Spleen (tissue), 11 donors: ENCODE measurements around the gene THRA. TPM values are rescaled to one million over a fixed set of nuclear protein-coding genes. Genes with fewer than 3 reads are reported as not detected.

Source experiments
- DNase-seq: peaks from one replicate; pipeline ENCODE4 v3.0.0-alpha.2; 2020
- H3K27ac ChIP-seq, 8 donors: fragments of 200-600 bp; sonication (generic) in 7 of 8; 1 replicate in 4 of 8; 2 replicates in 4 of 8; pipeline versions ENCODE4 v1.5.0 to v1.8.0; 2016 to 2021; ENCODE audit warnings: inconsistent platforms in 4 of 8, mild to moderate bottlenecking in 4 of 8, moderate library complexity in 1 of 8
- H3K27me3 ChIP-seq, 7 donors: fragments of 200-600 bp; sonication (generic) in 6 of 7; replicated peaks in 1 of 7; 1 replicate in 4 of 7; 2 replicates in 3 of 7; pipeline versions ENCODE4 v1.5.0 to v1.8.0; 2016 to 2021; ENCODE audit warnings: inconsistent platforms in 3 of 7, mild to moderate bottlenecking in 1 of 7
- H3K36me3 ChIP-seq, 6 donors: fragments of 200-600 bp; sonication (generic) in 5 of 6; 1 replicate in 4 of 6; 2 replicates in 2 of 6; pipeline versions ENCODE4 v1.5.0 to v1.8.0; 2016 to 2021; ENCODE audit warnings: inconsistent platforms in 2 of 6
- H3K4me1 ChIP-seq, 6 donors: fragments of 200-600 bp; sonication (generic) in 5 of 6; 1 replicate in 3 of 6; 2 replicates in 3 of 6; pipeline versions ENCODE4 v1.5.0 to v1.8.0; 2016 to 2021; ENCODE audit warnings: inconsistent platforms in 3 of 6
- H3K4me3 ChIP-seq, 8 donors: fragments of 200-600 bp; sonication (generic) in 7 of 8; 1 replicate in 4 of 8; 2 replicates in 4 of 8; pipeline versions ENCODE4 v1.5.0 to v1.8.0; 2016 to 2021; ENCODE audit warnings: inconsistent platforms in 4 of 8, mild to moderate bottlenecking in 4 of 8, moderate library complexity in 2 of 8
- H3K9me3 ChIP-seq, 8 donors: fragments of 200-600 bp; sonication (generic) in 7 of 8; 1 replicate in 4 of 8; 2 replicates in 4 of 8; pipeline versions ENCODE4 v1.5.0 to v1.8.0; 2016 to 2021; ENCODE audit warnings: inconsistent platforms in 4 of 8
- POLR2A ChIP-seq, 3 donors: fragments of 450-650 bp; IDR thresholded peaks; one replicate each; pipeline ENCODE4 v1.5.1; 2017; ENCODE audit warnings: antibody characterized with exemption in 3 of 3, mild to moderate bottlenecking in 1 of 3
- POLR2AphosphoS5 ChIP-seq, 3 donors: sonication (generic); formaldehyde crosslinking; IDR thresholded peaks; one replicate each; pipeline ENCODE4 v1.5.1; 2017; ENCODE audit warnings: antibody characterized with exemption in 3 of 3
- WGBS, 5 donors: extraction: QIAGEN DNeasy Blood & Tissue Kit in 3 of 5; methylation state at CpG; one replicate each; pipeline versions ENCODE4 v1.1.5 to v1.1.7; 2013 to 2018; 5-methylcytosine and 5-hydroxymethylcytosine counted together
- intact Hi-C: fragments of 100-400 bp; cut with DNase I; formaldehyde crosslinking; loops from one replicate; pipeline ENCODE4 v1.15.0; 2023; ENCODE audit warnings: low total_unique reads
- polyA plus RNA-seq, 3 donors: library from polyadenylated mRNA; stranded (reverse); fragments of 200-250 nt; gene quantifications; one replicate each; pipeline ENCODE4 v1.2.1, GENCODE V29; 2013
- total RNA-seq, 7 donors: library from RNA; depleted of rRNA in 3 of 7; stranded (reverse); fragments of >200 nt in 3 of 7; fragmentation: NEBNext Ultra II Directional in 4 of 7; extraction: Animal tissue kit (Norgen Biotek cat#: 25700) in 4 of 7; gene quantifications; one replicate each; pipeline versions ENCODE4 v1.1.0 to v1.2.1, GENCODE V29; 2016 to 2021
- TF ChIP-seq, protein P1 (sequence below), 11 experiments: fragments of 200-600 bp in 7 of 11; fragments of 450-650 bp in 4 of 11; sonication (generic) in 4 of 11; IDR thresholded peaks in 8 of 11; conservative IDR thresholded peaks in 3 of 11; 1 replicate in 7 of 11; 2 replicates in 4 of 11; pipeline versions ENCODE4 v1.4.0 to v1.8.0; 2016 to 2021; ENCODE audit warnings: antibody characterized with exemption in 11 of 11, inconsistent platforms in 4 of 11, mild to moderate bottlenecking in 1 of 11
- donor health status: healthy with polysubstance abuse.
- donor health status: DM: no; HTN: no; CAD: no; lungs with moderate emphysema.
- donor health status: DM: no; HTN: no; CAD: no.
- donor health status: Bipolar disorder and iron deficiency.
- donor health status: healthy.
- donor health status: DM: no; HTN: no; CAD: no.
- donor health status: DM: yes; HTN: yes; CAD: no.

The THRA gene
- total and polyA plus RNA-seq, 10 donors, result 3.9 to 36.1 (median 16.9) TPM

DNA sequence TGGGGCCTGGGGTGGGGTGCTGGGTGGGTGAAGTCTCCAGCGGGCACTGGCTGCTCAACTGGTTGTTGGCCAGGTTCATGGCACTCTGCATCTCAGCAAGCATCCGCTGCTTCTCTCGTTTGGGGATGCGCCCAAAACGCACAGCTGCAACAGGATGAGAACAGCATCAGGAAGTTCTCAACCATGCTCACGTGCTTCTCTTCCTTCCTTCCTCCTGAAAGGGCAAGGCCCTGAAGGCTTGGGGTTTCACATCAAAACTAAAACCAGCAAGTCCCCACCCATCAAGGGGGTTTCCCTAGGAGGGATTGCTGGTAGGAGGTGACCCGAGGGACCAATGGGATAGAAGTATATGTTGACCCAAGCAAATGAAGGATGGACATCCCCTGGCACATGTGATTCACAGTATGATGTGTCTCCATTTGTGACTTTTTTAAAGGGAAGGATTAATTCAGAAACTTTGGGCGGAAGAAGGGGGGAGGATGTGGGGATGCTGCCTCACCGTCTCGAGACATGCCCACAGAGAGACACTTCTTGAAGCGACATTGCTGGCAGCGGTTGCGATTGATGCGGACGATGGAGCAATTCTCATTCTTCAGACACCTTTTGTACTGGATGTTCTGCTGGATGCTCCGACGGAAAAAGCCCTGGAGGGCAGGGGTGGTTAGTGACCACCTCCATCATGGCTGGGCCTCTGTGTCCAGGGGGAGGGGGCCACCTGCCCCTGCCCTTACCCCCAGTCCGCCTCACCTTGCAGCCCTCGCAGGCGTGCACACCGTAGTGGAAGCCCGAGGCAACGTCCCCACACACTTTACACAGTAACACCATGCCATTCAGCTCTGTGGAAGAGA is 33.4 kb downstream of the THRA start:
- 24 to 35% (median 31%) methylated on average over 17 to 23 of the region's 23 CpGs for WGBS, 5 donors
- Histone ChIP-seq H3K4me1 (peaks cover 46 to 98% (median 73%) of the 10 kb centered on the region in 6 donors), H3K36me3 (peaks cover 0 to 65% (median 23%) of the 10 kb centered on the region in 6 donors), H3K9me3 (no peaks in the 10 kb centered on the region), H3K27me3 (no peaks in the 10 kb centered on the region), H3K27ac (peak overlapping the region; percentile 72 to 94 (median 90)), H3K4me3 (peak overlapping the region in 6 of 8 donors; percentile 1 to 94 (median 16))
- TF ChIP-seq POLR2AphosphoS5 (IDR thresholded peaks at IDR 0.05) (peak; percentile 66 to 95 (median 78)), POLR2A (IDR thresholded peaks at IDR 0.05) (no peak)
- TF ChIP-seq, protein P1, sequence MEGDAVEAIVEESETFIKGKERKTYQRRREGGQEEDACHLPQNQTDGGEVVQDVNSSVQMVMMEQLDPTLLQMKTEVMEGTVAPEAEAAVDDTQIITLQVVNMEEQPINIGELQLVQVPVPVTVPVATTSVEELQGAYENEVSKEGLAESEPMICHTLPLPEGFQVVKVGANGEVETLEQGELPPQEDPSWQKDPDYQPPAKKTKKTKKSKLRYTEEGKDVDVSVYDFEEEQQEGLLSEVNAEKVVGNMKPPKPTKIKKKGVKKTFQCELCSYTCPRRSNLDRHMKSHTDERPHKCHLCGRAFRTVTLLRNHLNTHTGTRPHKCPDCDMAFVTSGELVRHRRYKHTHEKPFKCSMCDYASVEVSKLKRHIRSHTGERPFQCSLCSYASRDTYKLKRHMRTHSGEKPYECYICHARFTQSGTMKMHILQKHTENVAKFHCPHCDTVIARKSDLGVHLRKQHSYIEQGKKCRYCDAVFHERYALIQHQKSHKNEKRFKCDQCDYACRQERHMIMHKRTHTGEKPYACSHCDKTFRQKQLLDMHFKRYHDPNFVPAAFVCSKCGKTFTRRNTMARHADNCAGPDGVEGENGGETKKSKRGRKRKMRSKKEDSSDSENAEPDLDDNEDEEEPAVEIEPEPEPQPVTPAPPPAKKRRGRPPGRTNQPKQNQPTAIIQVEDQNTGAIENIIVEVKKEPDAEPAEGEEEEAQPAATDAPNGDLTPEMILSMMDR (IDR thresholded peaks at IDR 0.05 in 8 of 11, conservative IDR thresholded peaks at IDR 0.05 in 3 of 11), result peak in 1 of 11 experiments; percentile 18
- intact Hi-C loops, result no loop called here
- peak; percentile 93 for DNase-seq

DNA sequence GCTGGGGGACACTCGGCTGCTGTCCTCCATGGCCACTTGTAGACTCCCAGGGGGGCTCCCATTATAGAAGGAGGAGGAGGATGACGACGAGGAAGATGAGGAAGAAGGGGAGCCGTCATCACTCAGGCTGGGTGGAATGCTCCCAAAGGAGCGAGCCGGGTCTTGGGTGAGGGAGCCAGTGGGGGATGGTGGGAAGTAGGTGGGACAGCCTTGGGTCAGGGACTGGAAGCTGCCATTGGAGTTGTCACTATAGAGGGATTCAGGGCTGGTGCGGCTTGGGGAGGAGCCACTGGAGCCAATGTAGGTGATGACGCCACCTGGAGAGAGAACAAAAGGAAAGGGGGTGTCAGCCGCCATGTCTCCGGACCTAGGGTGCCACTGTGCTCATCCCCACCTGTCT is 34.3 kb downstream of the THRA start:
- Histone ChIP-seq H3K9me3 (no peaks in the 10 kb centered on the region), H3K27ac (peak overlapping the region; percentile 72 to 94 (median 90)), H3K4me1 (peaks cover 53 to 98% (median 82%) of the 10 kb centered on the region in 6 donors), H3K27me3 (no peaks in the 10 kb centered on the region), H3K4me3 (peak overlapping the region in 3 of 8 donors; percentile 15 to 94 (median 17)), H3K36me3 (peaks cover 0 to 55% (median 23%) of the 10 kb centered on the region in 6 donors)
- no peak for DNase-seq
- intact Hi-C loops, result no loop called here
- TF ChIP-seq POLR2A (IDR thresholded peaks at IDR 0.05) (no peak), POLR2AphosphoS5 (IDR thresholded peaks at IDR 0.05) (no peak)
- TF ChIP-seq, protein P1 (IDR thresholded peaks at IDR 0.05 in 8 of 11, conservative IDR thresholded peaks at IDR 0.05 in 3 of 11), result no peak
- 86 to 92% (median 87%) methylated on average over 10 of the region's 10 CpGs for WGBS, 5 donors

DNA sequence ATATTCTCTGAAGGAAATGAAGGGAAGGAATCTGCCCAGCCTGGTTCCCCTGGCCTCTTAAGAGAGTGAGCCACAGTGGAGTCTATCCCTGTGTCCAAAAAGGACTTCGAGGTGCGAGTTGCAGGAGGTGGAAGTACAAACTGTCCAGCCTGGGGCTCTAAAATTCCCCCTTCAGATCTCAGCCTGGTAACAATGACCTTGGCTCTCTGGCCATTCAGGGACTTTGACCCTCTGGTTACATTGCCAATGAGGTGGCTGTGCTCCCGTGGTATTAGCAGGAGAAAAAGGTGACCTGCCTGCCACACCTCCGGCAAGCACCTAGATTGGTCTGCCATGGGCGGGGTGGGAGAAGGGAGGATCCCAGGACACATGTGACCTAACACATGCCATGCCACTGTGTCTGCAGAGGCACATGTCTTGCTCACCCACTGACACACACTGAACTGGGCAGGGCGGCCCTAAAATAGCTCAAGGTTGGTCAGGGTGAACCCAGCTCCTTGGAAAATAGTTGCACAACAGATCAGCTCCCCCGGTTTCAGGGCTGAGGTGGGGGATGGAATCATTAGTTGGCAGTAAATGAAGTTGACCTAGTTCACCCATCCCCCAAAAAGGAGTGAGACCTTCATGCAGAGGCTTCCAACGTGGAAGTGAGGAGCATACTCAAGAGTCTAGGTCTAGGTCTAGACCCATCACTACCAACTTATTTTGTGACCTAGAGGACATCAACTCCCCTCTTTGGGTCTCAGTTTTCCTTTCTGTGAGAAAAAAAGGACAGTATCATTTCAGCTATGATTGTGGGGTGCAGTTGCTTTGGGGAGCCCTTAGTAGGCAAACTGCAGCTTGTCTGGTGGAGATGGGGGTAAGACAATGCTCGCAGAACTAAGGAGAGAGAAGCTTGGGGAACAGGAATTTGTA is 35.4 kb downstream of the THRA start:
- Histone ChIP-seq H3K9me3 (no peaks in the 10 kb centered on the region), H3K36me3 (peaks cover 0 to 44% (median 18%) of the 10 kb centered on the region in 6 donors), H3K27ac (peak overlapping the region; percentile 72 to 94 (median 90)), H3K4me1 (peaks cover 55 to 100% (median 88%) of the 10 kb centered on the region in 6 donors), H3K27me3 (no peaks in the 10 kb centered on the region), H3K4me3 (peak overlapping the region in 7 of 8 donors; percentile 5 to 94 (median 79))
- TF ChIP-seq POLR2A (IDR thresholded peaks at IDR 0.05) (no peak), POLR2AphosphoS5 (IDR thresholded peaks at IDR 0.05) (peak in 1 of 3 donors; percentile 41)
- no peak for DNase-seq
- intact Hi-C loops, result no loop called here
- 38 to 64% (median 54%) methylated on average over 9 of the region's 9 CpGs for WGBS, 5 donors

DNA sequence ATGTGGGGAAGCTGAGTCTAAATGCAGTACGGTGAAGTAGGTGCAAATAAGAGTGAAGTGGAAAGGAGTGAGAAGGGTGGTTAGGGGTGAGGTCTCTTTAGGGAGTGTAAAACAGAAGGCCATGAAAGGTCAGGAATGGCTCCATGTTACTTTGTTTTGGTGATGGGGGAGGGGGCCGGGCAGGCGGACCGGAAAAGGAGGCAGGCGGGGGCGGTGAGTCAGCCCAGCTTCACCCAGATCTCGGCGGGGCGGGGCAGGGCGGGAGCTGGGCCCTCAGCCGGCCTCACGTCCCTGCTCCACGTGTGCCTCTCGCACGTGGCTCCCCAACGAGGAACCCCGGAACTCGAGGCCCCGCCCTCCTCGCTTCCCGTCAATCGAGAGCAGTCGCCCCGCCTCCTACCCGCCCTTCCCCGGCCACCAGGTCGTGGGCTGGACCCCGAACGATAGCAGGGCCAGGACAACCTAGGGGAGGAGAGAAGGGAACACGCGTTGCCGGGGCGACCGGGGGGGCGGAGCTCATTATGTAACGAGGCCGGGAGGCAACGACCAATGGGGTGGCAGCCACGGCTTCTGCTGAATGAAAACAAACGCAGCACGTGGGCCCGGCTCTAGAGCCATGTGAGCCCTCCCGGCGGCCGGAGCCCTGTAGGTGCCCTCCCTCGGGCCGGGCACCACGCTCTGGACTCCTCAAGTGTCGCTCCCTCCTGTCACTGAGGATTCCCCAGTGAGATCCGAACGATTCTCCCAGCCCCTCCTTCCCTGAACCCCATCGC is 36.3 kb downstream of the THRA start:
- Histone ChIP-seq H3K27ac (peak overlapping the region; percentile 81 to 94 (median 90)), H3K36me3 (peaks cover 0 to 36% (median 11%) of the 10 kb centered on the region in 6 donors), H3K4me1 (peaks cover 58 to 100% (median 92%) of the 10 kb centered on the region in 6 donors), H3K9me3 (no peaks in the 10 kb centered on the region), H3K4me3 (peak overlapping the region; percentile 65 to 94 (median 80)), H3K27me3 (no peaks in the 10 kb centered on the region)
- DNase-seq, result peak; percentile 100
- WGBS, 5 donors, result 1 to 2% (median 1%) methylated on average over 38 to 52 of the region's 52 CpGs
- intact Hi-C loops, result no loop called here
- TF ChIP-seq, protein P1 (IDR thresholded peaks at IDR 0.05 in 8 of 11, conservative IDR thresholded peaks at IDR 0.05 in 3 of 11), result peak in 4 of 11 experiments; percentile 16 to 39 (median 24)
- TF ChIP-seq POLR2A (IDR thresholded peaks at IDR 0.05) (peak in 1 of 3 donors; percentile 45), POLR2AphosphoS5 (IDR thresholded peaks at IDR 0.05) (peak; percentile 83 to 94 (median 89))
